Brain microvascular endothelial cell (primary cell): ENCODE results near the gene RAD51AP2.
A peak's percentile ranks its signal among the peaks of the same experiment; 100 is the strongest.

ENCODE experiments used
- DNase-seq: peaks from one replicate; pipeline ENCODE4 v3.0.0-alpha.2; 2020
- H3K27ac ChIP-seq: fragments of 250-450 bp; sonication (Bioruptor Pico); 2 replicates; pipeline ENCODE4 v1.5.1; 2020; ENCODE audit warnings: mild to moderate bottlenecking, moderate library complexity
- H3K27me3 ChIP-seq: fragments of 250-450 bp; sonication (Bioruptor Pico); replicated peaks from 2 replicates; pipeline ENCODE4 v1.5.1; 2020; ENCODE audit warnings: mild to moderate bottlenecking
- H3K36me3 ChIP-seq: fragments of 250-450 bp; sonication (Bioruptor Pico); replicated peaks from 2 replicates; pipeline ENCODE4 v1.5.1; 2020; ENCODE audit warnings: mild to moderate bottlenecking
- H3K4me3 ChIP-seq: 2 replicates; pipeline ENCODE4 v1.5.1; 2011; ENCODE audit warnings: low read depth, mild to moderate bottlenecking, control low read depth, low read length, moderate library complexity
- CTCF ChIP-seq: IDR thresholded peaks from 2 replicates; pipeline ENCODE4 v1.5.1; 2011; ENCODE audit warnings: low read depth, mild to moderate bottlenecking, moderate library complexity, low read length, control low read depth, inconsistent platforms; ENCODE audit errors: missing control alignments
- in situ Hi-C: cut with HindIII; loops from 2 replicates; pipeline ENCODE4 v1.10.0; 2017; ENCODE audit warnings: low sequenced_read_pairs, low pct_ligation_motif_present

Gene RAD51AP2

GRCh38 chr2:17550907-17551306 lies 32.7 kb upstream of the RAD51AP2 start:
- no peak for TF ChIP-seq CTCF
- Histone ChIP-seq H3K27ac (no peak overlapping the region), H3K4me3 (no peak overlapping the region), H3K36me3 (no peaks in the 10 kb centered on the region), H3K27me3 (no peaks in the 10 kb centered on the region)
- in situ Hi-C loops = no loop called here
- DNase-seq = no peak

DNA sequence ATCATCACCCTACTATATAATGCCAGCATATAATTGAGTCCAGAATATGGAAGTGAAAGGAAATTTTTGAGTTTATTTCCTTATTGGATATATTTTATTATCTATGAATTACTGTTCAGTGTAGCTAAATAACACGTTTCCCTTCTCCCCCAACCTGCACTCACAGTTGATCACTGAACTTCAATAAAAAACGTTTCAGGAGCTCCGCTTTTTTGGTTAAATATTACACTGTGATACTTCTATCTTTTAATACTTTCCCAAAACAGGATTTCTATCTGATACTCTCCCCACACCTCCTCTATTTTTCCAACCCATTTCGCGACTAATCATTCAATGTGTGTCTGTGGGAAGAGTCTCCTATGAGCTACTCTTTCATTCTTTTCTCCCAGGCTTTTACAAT lies 29.5 kb upstream of the RAD51AP2 start:
- no peak for TF ChIP-seq CTCF
- H3K4me3 ChIP-seq = no peak overlapping the region
- H3K36me3 ChIP-seq = no peaks in the 10 kb centered on the region
- no peaks in the 10 kb centered on the region for H3K27me3 ChIP-seq
- DNase-seq = no peak
- in situ Hi-C loops = no loop called here
- no peak overlapping the region for H3K27ac ChIP-seq

DNA sequence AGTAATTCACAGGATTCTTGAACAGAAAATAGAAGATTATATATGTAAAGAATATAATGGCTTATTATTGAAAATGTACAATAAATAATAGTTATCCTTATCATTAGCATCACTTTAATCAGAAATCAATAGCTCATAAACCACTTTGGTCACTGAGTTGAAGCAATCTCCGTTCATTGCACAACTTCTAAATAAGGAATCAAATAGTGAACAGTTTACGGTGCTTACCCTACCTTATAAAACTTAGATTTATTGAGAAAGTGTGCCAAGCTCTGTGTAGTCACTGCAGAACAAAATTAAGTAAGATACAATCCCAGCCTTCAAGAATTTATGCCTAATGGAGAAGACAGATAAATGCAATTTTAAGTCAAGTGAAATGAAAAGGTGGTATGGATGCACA lies 29.0 kb upstream of the RAD51AP2 start:
- Histone ChIP-seq H3K27ac (no peak overlapping the region), H3K4me3 (no peak overlapping the region), H3K27me3 (no peaks in the 10 kb centered on the region), H3K36me3 (no peaks in the 10 kb centered on the region)
- no peak for TF ChIP-seq CTCF
- in situ Hi-C loops = no loop called here
- no peak for DNase-seq

DNA sequence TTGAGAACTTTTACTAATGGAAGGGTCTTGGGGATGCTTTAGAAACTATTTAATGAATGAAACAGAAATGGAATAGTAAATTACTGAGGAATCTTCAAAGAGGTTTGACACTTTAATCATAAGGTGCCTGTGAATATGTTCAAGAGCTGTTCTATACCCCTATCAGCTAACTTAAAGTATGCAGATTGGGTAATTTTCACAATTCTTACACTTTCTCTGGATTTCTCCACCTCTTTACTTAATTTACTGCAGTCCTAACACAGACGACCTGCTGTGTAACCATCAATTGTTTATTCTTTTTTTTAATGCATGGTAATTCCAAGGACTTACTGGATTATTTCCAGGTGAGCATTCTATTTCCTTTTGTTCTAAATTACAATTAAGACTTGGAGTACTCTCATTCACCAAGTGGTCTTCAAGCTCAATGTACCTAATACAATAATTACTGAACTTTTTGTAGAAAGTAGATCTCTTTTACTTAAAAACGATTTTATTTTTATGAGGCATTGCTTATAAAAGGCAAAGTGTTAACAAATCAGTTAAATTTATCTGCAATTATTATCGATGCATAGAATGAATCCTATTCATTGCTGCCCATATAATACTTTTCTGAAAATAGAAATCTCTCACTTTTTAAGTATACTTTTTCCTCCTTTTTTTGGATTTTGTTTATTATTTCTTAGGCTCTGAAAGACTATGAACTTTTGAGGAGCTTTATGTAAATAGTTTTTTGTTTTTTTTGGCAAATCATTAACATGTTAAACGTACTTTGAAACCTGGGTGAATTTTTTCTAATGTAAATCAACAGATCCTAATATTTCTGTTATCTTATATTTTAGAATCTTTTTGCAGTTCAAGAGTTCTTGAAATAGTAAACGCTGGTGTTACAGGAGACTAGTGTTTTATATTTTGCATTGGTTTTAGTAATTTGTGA lies 27.7 kb upstream of the RAD51AP2 start:
- TF ChIP-seq CTCF = no peak
- no peak overlapping the region for H3K4me3 ChIP-seq
- no peak for DNase-seq
- H3K36me3 ChIP-seq = no peaks in the 10 kb centered on the region
- H3K27me3 ChIP-seq = no peaks in the 10 kb centered on the region
- H3K27ac ChIP-seq = no peak overlapping the region
- in situ Hi-C loops = no loop called here

DNA sequence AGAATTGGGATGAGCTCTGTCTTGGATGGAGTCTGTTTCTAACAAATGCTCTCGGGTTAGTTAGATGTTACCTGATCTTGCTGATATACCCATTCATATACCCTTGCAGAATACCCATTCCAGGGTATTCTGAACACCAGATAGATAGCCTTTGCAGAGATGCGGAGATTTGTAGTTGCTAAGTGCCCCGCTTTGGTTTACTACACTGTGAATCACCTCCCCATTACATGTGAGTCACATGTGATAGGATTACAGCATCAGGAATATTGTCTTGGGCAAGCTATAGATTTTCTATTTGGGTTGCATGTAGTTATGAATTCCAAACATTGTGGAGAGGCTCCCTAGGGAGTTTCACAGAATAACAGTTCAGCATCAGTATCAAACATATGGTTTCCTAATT lies 26.0 kb upstream of the RAD51AP2 start:
- no peak overlapping the region for H3K27ac ChIP-seq
- in situ Hi-C loops = no loop called here
- no peaks in the 10 kb centered on the region for H3K36me3 ChIP-seq
- DNase-seq = peak; percentile 79
- TF ChIP-seq CTCF = no peak
- H3K27me3 ChIP-seq = no peaks in the 10 kb centered on the region
- H3K4me3 ChIP-seq = no peak overlapping the region
